Vagina (tissue), 2 donors: ENCODE measurements around the gene MARCHF11. TPM values are rescaled to one million over a fixed set of nuclear protein-coding genes. Genes with fewer than 3 reads are reported as not detected.

Experiments
- DNase-seq, 2 donors: peaks; one replicate each; pipeline ENCODE4 v3.0.0-alpha.2; 2017; ENCODE audit errors: extremely low spot score in 2 of 2
- H3K27ac ChIP-seq: fragments of 200-600 bp; sonication (generic); one replicate; pipeline ENCODE4 v1.5.1; 2019
- H3K27me3 ChIP-seq: fragments of 200-600 bp; sonication (generic); one replicate; pipeline ENCODE4 v1.5.1; 2019
- H3K36me3 ChIP-seq, 2 donors: fragments of 200-600 bp; sonication (generic); one replicate each; pipeline ENCODE4 v1.5.1; 2017 to 2019
- H3K4me1 ChIP-seq: fragments of 200-600 bp; sonication (generic); one replicate; pipeline ENCODE4 v1.5.1; 2019
- H3K4me3 ChIP-seq, 2 donors: fragments of 200-600 bp; sonication (generic); 1 replicate in 1 of 2; 2 replicates in 1 of 2; pipeline ENCODE4 v1.5.1; 2016 to 2019
- H3K9me3 ChIP-seq: fragments of 200-600 bp; sonication (generic); one replicate; pipeline ENCODE4 v1.5.1; 2019
- CTCF ChIP-seq, 3 experiments: fragments of 450-650 bp in 2 of 3; fragments of 200-600 bp in 1 of 3; sonication (generic) in 1 of 3; IDR thresholded peaks; one replicate each; pipeline ENCODE4 v1.5.1; 2017 to 2019; ENCODE audit warnings: antibody characterized with exemption in 3 of 3, mild to moderate bottlenecking in 2 of 3, moderate library complexity in 2 of 3
- POLR2A ChIP-seq, 2 donors: fragments of 450-650 bp; IDR thresholded peaks; one replicate each; pipeline ENCODE4 v1.6.1; 2017; ENCODE audit warnings: antibody characterized with exemption in 2 of 2, mild to moderate bottlenecking in 2 of 2, moderate library complexity in 2 of 2
- POLR2AphosphoS5 ChIP-seq, 2 donors: sonication (generic); formaldehyde crosslinking; IDR thresholded peaks; one replicate each; pipeline ENCODE4 v1.9.0; 2017; ENCODE audit warnings: antibody characterized with exemption in 2 of 2, mild to moderate bottlenecking in 2 of 2, low read depth in 1 of 2; ENCODE audit not compliant: insufficient read depth in 1 of 2
- intact Hi-C: fragments of 100-400 bp; cut with DNase I; formaldehyde crosslinking; loops from one replicate; pipeline ENCODE4 v1.15.1; 2023
- total RNA-seq: library from RNA; depleted of rRNA; stranded (reverse); fragments of >200 nt; gene quantifications from one replicate; pipeline ENCODE4 v1.2.3, GENCODE V29; 2016

Gene MARCHF11
- total RNA-seq, 1 donor from 2014 or later = not detected

- no peak overlapping the region for H3K27ac ChIP-seq
- no peak overlapping the region for H3K4me3 ChIP-seq
- intact Hi-C loops = no loop called here
- no peaks in the 10 kb centered on the region for H3K4me1 ChIP-seq
- no peaks in the 10 kb centered on the region for H3K27me3 ChIP-seq
- no peak for TF ChIP-seq POLR2A (IDR thresholded peaks at IDR 0.05)
- no peak for TF ChIP-seq CTCF (IDR thresholded peaks at IDR 0.05)
- TF ChIP-seq POLR2AphosphoS5 (IDR thresholded peaks at IDR 0.05; ENCODE audit: insufficient read depth in 1 of 2, low read depth in 1 of 2) = no peak
- H3K36me3 ChIP-seq = no peaks in the 10 kb centered on the region
- no peaks in the 10 kb centered on the region for H3K9me3 ChIP-seq
- DNase-seq = no peak
These were observed 128.3 kb downstream of the MARCHF11 start for GRCh38 chr5:16051246-16051755.

- Histone ChIP-seq H3K9me3 (no peaks in the 10 kb centered on the region), H3K4me1 (no peaks in the 10 kb centered on the region), H3K4me3 (no peak overlapping the region), H3K27ac (no peak overlapping the region), H3K36me3 (no peaks in the 10 kb centered on the region), H3K27me3 (no peaks in the 10 kb centered on the region)
- DNase-seq = no peak
- TF ChIP-seq CTCF (IDR thresholded peaks at IDR 0.05) (no peak), POLR2AphosphoS5 (IDR thresholded peaks at IDR 0.05; ENCODE audit: insufficient read depth in 1 of 2, low read depth in 1 of 2) (no peak), POLR2A (IDR thresholded peaks at IDR 0.05) (no peak)
- intact Hi-C loops = no loop called here
These were observed 129.2 kb downstream of the MARCHF11 start for GRCh38 chr5:16050414-16050813.

GRCh38 chr5:16049761-16050160, 129.8 kb downstream of the MARCHF11 start:
- H3K4me3 ChIP-seq = no peak overlapping the region

GRCh38 chr5:16048132-16048531, 131.5 kb downstream of the MARCHF11 start:
- Histone ChIP-seq H3K36me3 (no peaks in the 10 kb centered on the region), H3K4me3 (no peak overlapping the region), H3K27me3 (no peaks in the 10 kb centered on the region), H3K9me3 (no peaks in the 10 kb centered on the region), H3K27ac (no peak overlapping the region), H3K4me1 (no peaks in the 10 kb centered on the region)
- no peak for DNase-seq
- intact Hi-C loops = no loop called here
- TF ChIP-seq POLR2A (IDR thresholded peaks at IDR 0.05) = no peak
- no peak for TF ChIP-seq CTCF (IDR thresholded peaks at IDR 0.05)
- no peak for TF ChIP-seq POLR2AphosphoS5 (IDR thresholded peaks at IDR 0.05; ENCODE audit: insufficient read depth in 1 of 2, low read depth in 1 of 2)

More at GRCh38 chr5:16049761-16050160, 129.8 kb downstream of the MARCHF11 start:
- no peak for DNase-seq
- TF ChIP-seq CTCF (IDR thresholded peaks at IDR 0.05) = no peak
- H3K4me1 ChIP-seq = no peaks in the 10 kb centered on the region
- intact Hi-C loops = no loop called here
- H3K36me3 ChIP-seq = no peaks in the 10 kb centered on the region
- no peaks in the 10 kb centered on the region for H3K27me3 ChIP-seq
- H3K27ac ChIP-seq = no peak overlapping the region
- no peaks in the 10 kb centered on the region for H3K9me3 ChIP-seq

GRCh38 chr5:16043349-16043965, 136.1 kb downstream of the MARCHF11 start:
- no peaks in the 10 kb centered on the region for H3K36me3 ChIP-seq
- TF ChIP-seq CTCF (IDR thresholded peaks at IDR 0.05) (no peak), POLR2A (IDR thresholded peaks at IDR 0.05) (no peak), POLR2AphosphoS5 (IDR thresholded peaks at IDR 0.05; ENCODE audit: insufficient read depth in 1 of 2, low read depth in 1 of 2) (no peak)
- DNase-seq = no peak
- H3K4me3 ChIP-seq = no peak overlapping the region
- H3K9me3 ChIP-seq = no peaks in the 10 kb centered on the region
- intact Hi-C loops = no loop called here
- H3K27me3 ChIP-seq = no peaks in the 10 kb centered on the region
- no peaks in the 10 kb centered on the region for H3K4me1 ChIP-seq
- no peak overlapping the region for H3K27ac ChIP-seq
